Measurements from ENCODE around the gene DDB1. TPM values are rescaled to one million over a fixed set of nuclear protein-coding genes. Genes with fewer than 3 reads are reported as not detected.

DDB1 gene
- total RNA-seq, 2 donors from 2014 or later: 70.6 to 91.0 TPM

DNA sequence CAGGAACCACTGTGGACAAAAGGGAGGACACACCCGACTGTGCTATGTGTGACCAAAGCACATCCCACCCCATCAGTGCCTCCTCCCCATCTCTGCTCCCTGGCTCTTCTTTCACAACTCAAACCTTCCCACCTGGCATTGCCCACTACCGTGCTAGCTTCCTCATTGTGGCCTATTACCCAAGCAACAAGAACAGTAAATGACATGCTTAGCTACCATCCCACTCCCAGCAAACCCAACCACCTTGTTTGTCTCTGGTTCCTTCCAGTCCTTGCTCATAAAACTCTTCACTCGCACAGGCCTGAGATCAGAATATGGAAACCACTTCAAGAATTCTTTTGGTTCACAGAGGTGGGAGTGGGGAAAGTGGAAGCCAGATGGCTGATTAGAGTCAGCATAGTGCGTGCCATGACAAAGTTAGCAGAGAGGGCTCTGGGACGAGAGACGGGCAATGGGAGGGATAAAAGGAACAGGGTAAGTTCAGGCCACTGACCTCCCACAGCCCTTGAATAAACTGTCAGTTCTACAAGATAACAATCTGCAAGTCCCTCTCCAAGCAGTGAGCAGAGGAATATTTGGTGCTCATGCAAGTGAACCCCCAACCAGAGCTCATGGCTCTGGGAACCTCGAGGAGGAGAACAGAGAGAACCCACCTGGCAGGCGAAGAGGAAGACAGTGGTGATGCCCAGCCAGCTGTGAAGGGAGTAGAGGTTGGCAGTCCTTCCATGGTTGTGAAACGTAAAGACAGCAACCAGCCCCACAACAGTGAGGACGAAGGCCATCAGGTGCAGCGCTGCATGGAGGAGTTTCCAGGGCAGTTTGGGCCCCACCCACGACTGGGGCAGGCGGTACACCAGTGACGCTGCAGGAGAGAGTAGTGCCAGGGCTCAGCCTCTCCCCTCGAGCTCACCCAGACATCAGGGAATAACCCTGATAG is 20.5 kb upstream of the DDB1 start:
- no peaks in the 10 kb centered on the region for H3K27me3 ChIP-seq
- H3K9me3 ChIP-seq: no peaks in the 10 kb centered on the region
- TF ChIP-seq, protein P1, sequence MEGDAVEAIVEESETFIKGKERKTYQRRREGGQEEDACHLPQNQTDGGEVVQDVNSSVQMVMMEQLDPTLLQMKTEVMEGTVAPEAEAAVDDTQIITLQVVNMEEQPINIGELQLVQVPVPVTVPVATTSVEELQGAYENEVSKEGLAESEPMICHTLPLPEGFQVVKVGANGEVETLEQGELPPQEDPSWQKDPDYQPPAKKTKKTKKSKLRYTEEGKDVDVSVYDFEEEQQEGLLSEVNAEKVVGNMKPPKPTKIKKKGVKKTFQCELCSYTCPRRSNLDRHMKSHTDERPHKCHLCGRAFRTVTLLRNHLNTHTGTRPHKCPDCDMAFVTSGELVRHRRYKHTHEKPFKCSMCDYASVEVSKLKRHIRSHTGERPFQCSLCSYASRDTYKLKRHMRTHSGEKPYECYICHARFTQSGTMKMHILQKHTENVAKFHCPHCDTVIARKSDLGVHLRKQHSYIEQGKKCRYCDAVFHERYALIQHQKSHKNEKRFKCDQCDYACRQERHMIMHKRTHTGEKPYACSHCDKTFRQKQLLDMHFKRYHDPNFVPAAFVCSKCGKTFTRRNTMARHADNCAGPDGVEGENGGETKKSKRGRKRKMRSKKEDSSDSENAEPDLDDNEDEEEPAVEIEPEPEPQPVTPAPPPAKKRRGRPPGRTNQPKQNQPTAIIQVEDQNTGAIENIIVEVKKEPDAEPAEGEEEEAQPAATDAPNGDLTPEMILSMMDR (IDR thresholded peaks at IDR 0.05): no peak
- no peak for TF ChIP-seq POLR2A (IDR thresholded peaks at IDR 0.05)
- intact Hi-C loops (cut with DNase I): no loop called here
- no peak for DNase-seq
- H3K27ac ChIP-seq: no peak overlapping the region
- H3K4me1 ChIP-seq: no peaks in the 10 kb centered on the region
- H3K36me3 ChIP-seq (replicated peaks in 1 of 2; ENCODE audit: insufficient read depth in 1 of 2, low read depth in 2 of 2): peaks cover 4 to 17% of the 10 kb centered on the region in 2 donors
- 83 to 93% methylated on average over 11 to 15 of the region's 15 CpGs for WGBS, 2 donors
- no peak overlapping the region for H3K4me3 ChIP-seq
- ATAC-seq: no peak

DNA sequence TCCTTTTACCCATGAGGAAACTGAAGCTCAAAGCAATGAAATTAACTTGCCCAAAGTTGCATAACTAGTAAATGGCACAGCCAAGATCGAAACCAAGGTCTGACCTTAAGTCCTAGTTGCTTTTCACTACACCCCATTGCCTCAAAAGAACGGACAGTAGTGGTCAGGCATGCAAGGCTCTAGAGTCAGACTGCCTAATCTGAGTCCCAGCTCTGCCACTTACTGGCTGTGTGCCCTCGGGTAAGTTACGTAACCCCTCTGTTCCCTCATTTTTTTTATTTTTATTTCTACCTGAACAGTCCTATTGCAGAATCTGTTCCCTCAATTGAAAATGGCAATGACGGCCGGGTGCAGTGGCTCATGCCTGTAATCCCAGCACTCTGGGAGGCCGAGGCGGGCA is 19.1 kb upstream of the DDB1 start:
- TF ChIP-seq, protein P1 (IDR thresholded peaks at IDR 0.05): no peak
- no peak for TF ChIP-seq POLR2A (IDR thresholded peaks at IDR 0.05)
- intact Hi-C loops (cut with DNase I): no loop called here
- DNase-seq (no peak), ATAC-seq (no peak)
- WGBS, 2 donors: 81 to 84% methylated on average over 8 of the region's 8 CpGs
- H3K27me3 ChIP-seq: no peaks in the 10 kb centered on the region
- no peak overlapping the region for H3K4me3 ChIP-seq
- peaks cover 4 to 17% of the 10 kb centered on the region in 2 donors for H3K36me3 ChIP-seq (replicated peaks in 1 of 2; ENCODE audit: insufficient read depth in 1 of 2, low read depth in 2 of 2)
- no peaks in the 10 kb centered on the region for H3K9me3 ChIP-seq
- H3K4me1 ChIP-seq: no peaks in the 10 kb centered on the region
- H3K27ac ChIP-seq: no peak overlapping the region

DNA sequence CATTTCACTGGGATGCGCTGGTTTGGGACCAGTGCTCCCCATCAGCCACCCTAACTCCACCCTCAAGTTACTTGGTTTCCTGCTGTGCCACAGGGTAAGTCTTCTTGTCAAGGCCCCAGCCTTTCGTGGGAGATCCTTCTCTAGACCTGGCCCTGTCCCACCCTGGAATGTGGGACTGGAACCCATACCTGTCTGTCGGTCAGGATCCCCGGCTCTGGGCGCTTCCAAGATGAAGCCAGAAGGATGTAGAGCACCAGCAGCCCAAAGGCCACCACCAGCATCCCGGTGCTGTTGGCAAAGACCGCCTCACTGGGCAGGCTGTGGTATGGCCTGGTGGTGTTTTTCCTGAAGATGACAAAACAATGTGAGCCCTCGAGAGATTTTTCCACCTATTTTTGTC is 17.9 kb upstream of the DDB1 start:
- no peaks in the 10 kb centered on the region for H3K9me3 ChIP-seq
- intact Hi-C loops (cut with DNase I): no loop called here
- H3K27ac ChIP-seq: no peak overlapping the region
- 91 to 92% methylated on average over 3 to 8 of the region's 8 CpGs for WGBS, 2 donors
- no peak for DNase-seq
- ATAC-seq: no peak
- H3K27me3 ChIP-seq: no peaks in the 10 kb centered on the region
- H3K36me3 ChIP-seq (replicated peaks in 1 of 2; ENCODE audit: insufficient read depth in 1 of 2, low read depth in 2 of 2): peaks cover 4 to 17% of the 10 kb centered on the region in 2 donors
- H3K4me3 ChIP-seq: no peak overlapping the region
- TF ChIP-seq POLR2A (IDR thresholded peaks at IDR 0.05): no peak
- TF ChIP-seq, protein P1 (IDR thresholded peaks at IDR 0.05): no peak
- no peaks in the 10 kb centered on the region for H3K4me1 ChIP-seq

- no peak for TF ChIP-seq POLR2A (IDR thresholded peaks at IDR 0.05)
- TF ChIP-seq, protein P1 (IDR thresholded peaks at IDR 0.05): no peak
- no peaks in the 10 kb centered on the region for H3K9me3 ChIP-seq
- H3K36me3 ChIP-seq (replicated peaks in 1 of 2; ENCODE audit: insufficient read depth in 1 of 2, low read depth in 2 of 2): peaks cover 4 to 17% of the 10 kb centered on the region in 2 donors
- 89 to 100% methylated on average over 1 of the region's 1 CpG for WGBS, 2 donors
- ATAC-seq: no peak
- intact Hi-C loops (cut with DNase I): no loop called here
- no peak overlapping the region for H3K27ac ChIP-seq
- no peaks in the 10 kb centered on the region for H3K4me1 ChIP-seq
- DNase-seq: no peak
- no peaks in the 10 kb centered on the region for H3K27me3 ChIP-seq
- no peak overlapping the region for H3K4me3 ChIP-seq
Observed at GRCh38 chr11:61350336-61350735, 17.4 kb upstream of the DDB1 start.
